ENCODE measurements around the gene TSPAN13. TPM values are rescaled to one million over a fixed set of nuclear protein-coding genes. Genes with fewer than 3 reads are reported as not detected.

The TSPAN13 gene
- 12.7 to 18.4 TPM (median 16.2 TPM) in 5 replicates for total RNA-seq (2022; extraction: Qiagen RNA extraction)

GRCh38 chr7:16753102-16753931, at the start of gene TSPAN13:
TSPAN13 (plus strand) TSS chr7:16753755; CDS start chr7:16753968, 213 bp downstream.

GRCh38 chr7:16804674-16805439, 51.3 kb downstream of the TSPAN13 start, which contains the start of gene AGR2:
AGR2 (minus strand) TSS chr7:16804999; CDS start chr7:16801796, 3,203 bp downstream.

Other genes with a start within 250 kb of the TSPAN13 start
- not detected in 5 replicates for gene LRRC72, start 226.9 kb upstream of the TSPAN13 start, total RNA-seq (2022; extraction: Qiagen RNA extraction)
- gene ANKMY2, start 108.0 kb upstream of the TSPAN13 start, total RNA-seq (2022; extraction: Qiagen RNA extraction) = 11.7 to 13.6 TPM (median 12.7 TPM) in 5 replicates
- gene BZW2, start 107.6 kb upstream of the TSPAN13 start, total RNA-seq (2022; extraction: Qiagen RNA extraction) = 91.0 to 99.4 TPM (median 91.5 TPM) in 5 replicates
- 106 to 173 TPM (median 149 TPM) in 5 replicates for gene AGR2, start 51.2 kb downstream of the TSPAN13 start, total RNA-seq (2022; extraction: Qiagen RNA extraction)
- not detected in 5 replicates for gene AGR3, start 128.2 kb downstream of the TSPAN13 start, total RNA-seq (2022; extraction: Qiagen RNA extraction)

Measured in A549 treated with dexamethasone at 1 μM for 4 hours (cell line).